GM12878 (cell line): ENCODE data around the gene TMEM131L. TPM values are rescaled to one million over a fixed set of nuclear protein-coding genes. Genes with fewer than 3 reads are reported as not detected.
A peak's percentile ranks its signal among the peaks of the same experiment; 100 is the strongest.

ENCODE experiments used
- BCL3 ChIP-seq: IDR thresholded peaks from 2 replicates; pipeline ENCODE4 v1.6.1; 2011; ENCODE audit warnings: borderline replicate concordance, low read depth, mild to moderate bottlenecking, moderate library complexity, low read length; ENCODE audit not compliant: insufficient read depth, poor library complexity, severe bottlenecking
- BHLHE40 ChIP-seq, 2 experiments: fragments of 450-650 bp in 1 of 2; IDR thresholded peaks; 2 replicates each; pipeline ENCODE4 v1.6.1; 2011 to 2017; ENCODE audit warnings: low read depth in 2 of 2, borderline replicate concordance in 1 of 2, improper control_type of control experiment in 1 of 2, low read length in 1 of 2, mild to moderate bottlenecking in 1 of 2
- CHD2 ChIP-seq: IDR thresholded peaks from 2 replicates; pipeline ENCODE4 v1.6.1; 2011; ENCODE audit warnings: low read depth, low read length, improper control_type of control experiment, borderline replicate concordance
- CUX1 ChIP-seq: IDR thresholded peaks from 2 replicates; pipeline ENCODE4 v1.6.1; 2012; ENCODE audit warnings: improper control_type of control experiment, low read depth, low read length; ENCODE audit not compliant: insufficient replicate concordance
- ETV6 ChIP-seq, 2 experiments: fragments of 450-650 bp in 1 of 2; IDR thresholded peaks in 1 of 2; conservative IDR thresholded peaks in 1 of 2; 2 replicates each; pipeline ENCODE4 v1.6.1; 2014; ENCODE audit warnings: antibody characterized with exemption in 1 of 2, borderline replicate concordance in 1 of 2, low read depth in 1 of 2, mild to moderate bottlenecking in 1 of 2, moderate library complexity in 1 of 2
- IKZF1 ChIP-seq: fragments of 450-650 bp; conservative IDR thresholded peaks from 2 replicates; pipeline ENCODE4 v1.6.1; 2017; ENCODE audit warnings: antibody characterized with exemption, mild to moderate bottlenecking
- MAX ChIP-seq: IDR thresholded peaks from 2 replicates; pipeline ENCODE4 v1.6.1; 2012; ENCODE audit warnings: low read depth, low read length, improper control_type of control experiment
- MEF2A ChIP-seq: IDR thresholded peaks from 2 replicates; pipeline ENCODE4 v1.6.1; 2011; ENCODE audit warnings: low read depth, mild to moderate bottlenecking, low read length, moderate library complexity; ENCODE audit not compliant: insufficient read depth
- NFYA ChIP-seq: IDR thresholded peaks from 2 replicates; pipeline ENCODE4 v1.6.1; 2011; ENCODE audit warnings: low read depth, mild to moderate bottlenecking, low read length, improper control_type of control experiment, borderline replicate concordance
- SIN3A ChIP-seq: IDR thresholded peaks from 2 replicates; pipeline ENCODE4 v1.6.1; 2012; ENCODE audit warnings: low read depth, low read length, improper control_type of control experiment
- STAT3 ChIP-seq: IDR thresholded peaks from 2 replicates; pipeline ENCODE4 v1.6.1; 2011; ENCODE audit warnings: low read depth, low read length, improper control_type of control experiment
- TCF12 ChIP-seq: IDR thresholded peaks from 2 replicates; pipeline ENCODE4 v1.6.1; 2011; ENCODE audit warnings: low read depth, mild to moderate bottlenecking, low read length
- TCF7 ChIP-seq: IDR thresholded peaks from 2 replicates; pipeline ENCODE4 v1.6.1; 2014; ENCODE audit warnings: antibody characterized with exemption, borderline replicate concordance
- ZBED1 ChIP-seq: IDR thresholded peaks from 2 replicates; pipeline ENCODE4 v1.6.1; 2016; ENCODE audit warnings: borderline replicate concordance
- ZBTB11 ChIP-seq: fragments of 450-650 bp; formaldehyde crosslinking; IDR thresholded peaks from 2 replicates; pipeline ENCODE4 v1.5.0; 2022; ENCODE audit warnings: mild to moderate bottlenecking, missing genetic modification characterization
- polyA plus RNA-seq, 11 experiments: library from polyadenylated mRNA; depleted of rRNA in 4 of 11; unstranded in 6 of 11; stranded (reverse) in 5 of 11; fragments of >200 nt; fragmentation: Nextera tagmentation in 4 of 11; fragmentation: Illumina TruSeq in 1 of 11; extraction: Ambion mirVana in 4 of 11; extraction: Trizol in 1 of 11; gene quantifications; 1 replicate in 1 of 11; 2 replicates in 10 of 11; pipeline versions ENCODE4 v1.2.1 to v1.2.3, GENCODE V29; 2011 to 2016; ENCODE audit warnings: inconsistent platforms in 2 of 11, missing spikeins in 2 of 11, low read depth in 1 of 11
- total RNA-seq, 4 experiments: library from RNA; depleted of rRNA in 3 of 4; stranded (reverse); fragments of >200 nt in 3 of 4; fragmentation: Illumina TruSeq in 1 of 4; extraction: Trizol in 1 of 4; gene quantifications; 2 replicates each; pipeline versions ENCODE4 v1.2.1 to v1.2.3, GENCODE V29; 2013 to 2021

Gene TMEM131L
- total and polyA plus RNA-seq, 10 of the 15 experiments (the other 5 are each of a cell fraction or from before 2014, with no cell fraction given): 8.5 to 101 (median 74.4) TPM

DNA sequence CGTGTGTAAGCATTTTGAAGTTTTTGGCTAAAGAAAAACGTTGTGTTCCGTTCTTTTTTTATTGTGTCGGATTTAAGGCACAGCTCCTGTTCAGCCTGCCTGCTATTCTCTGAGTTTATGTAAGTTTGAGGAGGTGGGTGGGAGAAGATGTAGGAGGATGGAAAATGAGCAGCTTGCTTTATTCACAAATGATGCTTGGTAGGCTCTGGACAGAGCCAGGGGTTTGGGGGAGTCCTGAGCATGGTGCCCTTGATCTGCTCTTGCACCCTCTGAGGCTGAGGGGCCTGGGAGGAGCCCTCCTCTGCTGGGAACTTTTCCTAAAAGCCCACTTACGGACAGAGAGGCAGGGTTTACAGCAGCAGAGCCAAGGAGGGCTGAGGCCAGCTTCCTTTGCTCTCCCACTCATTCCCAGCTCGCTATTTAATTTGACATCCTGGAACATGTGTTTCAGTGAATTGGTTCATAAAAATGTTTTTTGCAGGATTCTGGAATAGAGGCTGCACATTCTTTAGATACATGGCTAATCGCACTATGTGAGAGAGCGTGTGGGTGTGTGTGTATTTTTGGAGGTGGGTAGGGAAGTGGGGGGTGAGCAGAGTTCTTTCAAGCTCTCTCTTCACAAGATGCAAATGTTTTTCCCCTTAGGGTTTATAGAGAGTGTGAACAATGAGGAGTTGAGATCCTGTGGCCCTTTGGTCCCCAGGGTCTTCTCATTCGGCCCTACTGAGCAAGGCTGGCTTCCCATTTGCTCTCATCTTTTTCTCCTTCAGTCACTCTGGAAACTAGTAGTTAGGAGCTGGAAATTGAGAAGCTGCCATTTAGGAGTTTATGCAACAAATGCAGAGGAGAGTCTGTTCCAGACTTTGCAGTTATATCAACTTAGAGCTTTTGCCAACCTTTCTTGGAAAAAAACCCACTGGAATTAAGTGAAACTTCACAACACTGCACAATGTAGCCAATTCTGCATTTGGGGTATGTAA lies 32.1 kb downstream of the TMEM131L start (continued):
- TF ChIP-seq ZBTB11 (no peak), SIN3A (no peak), BCL3 (peak; percentile 70), BHLHE40 (IDR thresholded peaks at IDR 0.05; ENCODE audit: borderline replicate concordance in 1 of 2, low read depth in 2 of 2, low read length in 1 of 2) (0 out of 4 replicates have a peak, but pooled peaks of 1 of the 2 experiments have one; percentile 10), ZBED1 (peak; percentile 30; the same call in 1 of the 2 replicates), ETV6 (conservative IDR thresholded peaks at IDR 0.05 in 1 of 2, IDR thresholded peaks at IDR 0.05 in 1 of 2; ENCODE audit: borderline replicate concordance in 1 of 2, low read depth in 1 of 2) (peak in 1 of 2 experiments; percentile 39; a peak in 1 of 4 replicates), CUX1 (peak; percentile 95), MAX (peak; percentile 42; the same call in 1 of the 2 replicates), MEF2A (peak; percentile 94), NFYA (no peak), TCF7 (no peak), IKZF1 (peak; percentile 86), TCF12 (0 out of 2 replicates have a peak, but pooled peaks have one; percentile 27), CHD2 (peak; percentile 59; the same call in 1 of the 2 replicates), STAT3 (peak; percentile 78; the same call in 1 of the 2 replicates)
